ENCODE data around the gene ADGRF3. TPM values are rescaled to one million over a fixed set of nuclear protein-coding genes. Genes with fewer than 3 reads are reported as not detected.
A peak's percentile ranks its signal among the peaks of the same experiment; 100 is the strongest.

ADGRF3 gene
- 0.10 and 0.31 TPM in 2 replicates for polyA plus RNA-seq (2012; rRNA removed)
- polyA plus RNA-seq (2012; cell fraction: cytosol; rRNA removed): 0.03 and 0.04 TPM in 2 replicates
- 0.69 and 1.8 TPM in 2 replicates for polyA plus RNA-seq (2012; cell fraction: nucleus; rRNA removed)

- Histone ChIP-seq H3K9me3 (no peaks in the 10 kb centered on the region), H3K79me2 (ENCODE audit: insufficient read depth) (peaks cover 74% of the 10 kb centered on the region), H3K27me3 (ENCODE audit: insufficient read depth) (no peaks in the 10 kb centered on the region), H3K4me2 (peak within 1 kb of the TSS; percentile 89), H3K9me2 (no peaks in the 10 kb centered on the region), H3K4me3 (ENCODE audit: low read depth in 2 of 2, low read length in 1 of 2) (peak within 1 kb of the TSS; percentile 90 to 95), H3K27ac (ENCODE audit: low read depth in 2 of 2, low read length in 1 of 2) (peak within 1 kb of the TSS; percentile 87 to 95), H3K9ac (peak within 1 kb of the TSS; percentile 80), H4K20me1 (ENCODE audit: insufficient read depth) (no peaks in the 10 kb centered on the region; the same call in 1 of the 2 replicates), H3F3A (replicated peaks; ENCODE audit: insufficient read depth) (peaks cover 15% of the 10 kb centered on the region), H3K4me1 (ENCODE audit: control insufficient read depth in 1 of 2, insufficient read depth in 2 of 2, low read depth in 1 of 2, low read length in 1 of 2) (peaks cover 10 to 23% of the 10 kb centered on the region in 2 experiments; a peak in 3 of 4 replicates), H3K36me3 (replicated peaks in 1 of 2; ENCODE audit: control insufficient read depth in 1 of 2, insufficient read depth in 2 of 2, low read length in 1 of 2) (no peaks in the 10 kb centered on the region), H2AFZ (ENCODE audit: low read depth) (peak within 1 kb of the TSS; percentile 80)
- TF ChIP-seq TAF1 (IDR thresholded peaks at IDR 0.05; ENCODE audit: borderline replicate concordance, low read depth, low read length) (peak; percentile 29; the same call in 1 of the 2 replicates), MXI1 (IDR thresholded peaks at IDR 0.05; ENCODE audit: low read depth, low read length) (peak; percentile 39; the same call in 1 of the 2 replicates), CHD2 (IDR thresholded peaks at IDR 0.05; ENCODE audit: low read length, partially characterized antibody) (peak; percentile 11), MEF2A (IDR thresholded peaks at IDR 0.05; ENCODE audit: borderline replicate concordance, low read depth) (no peak)
- CTCF ChIA-PET: interaction anchor here (0.7 to 2.5 kb wide), 8 partner anchors 10 to 400 kb away, joined by 3 to 16 read pairs (median 4); no protein-coding TSS in a partner anchor
- POLR2A ChIA-PET: interaction anchor here (0.9 to 1.0 kb wide), 2 partner anchors 49 to 51 kb away, joined by 3 to 4 read pairs; no protein-coding TSS in a partner anchor
- DNase-seq: peak; percentile 70
- WGBS (ENCODE audit: low lambda C conversion rate): under 1% methylated on average over 28 of the region's 28 CpGs
Observed at GRCh38 chr2:26346454-26347053, at the start of gene ADGRF3. Gene ADGRF3, minus strand, starts transcription at chr2:26346789. Its CDS starts 555 bp downstream, at chr2:26346234.

- Histone ChIP-seq H3K9ac (no peak overlapping the region), H3F3A (replicated peaks; ENCODE audit: insufficient read depth) (peaks cover 7% of the 10 kb centered on the region), H4K20me1 (ENCODE audit: insufficient read depth) (no peaks in the 10 kb centered on the region), H2AFZ (ENCODE audit: low read depth) (no peak overlapping the region), H3K79me2 (ENCODE audit: insufficient read depth) (no peaks in the 10 kb centered on the region), H3K9me2 (no peaks in the 10 kb centered on the region), H3K27me3 (ENCODE audit: insufficient read depth) (no peaks in the 10 kb centered on the region), H3K27ac (ENCODE audit: low read depth in 2 of 2, low read length in 1 of 2) (peak overlapping the region in 1 of 2 experiments; percentile 99; a peak in 2 of 4 replicates), H3K4me1 (ENCODE audit: control insufficient read depth in 1 of 2, insufficient read depth in 2 of 2, low read depth in 1 of 2, low read length in 1 of 2) (peaks cover 0 to 35% of the 10 kb centered on the region in 2 experiments; a peak in 2 of 4 replicates), H3K4me2 (no peak overlapping the region), H3K4me3 (ENCODE audit: low read depth in 2 of 2, low read length in 1 of 2) (no peak overlapping the region), H3K36me3 (replicated peaks in 1 of 2; ENCODE audit: control insufficient read depth in 1 of 2, insufficient read depth in 2 of 2, low read length in 1 of 2) (peaks cover 9 to 30% of the 10 kb centered on the region in 2 experiments), H3K9me3 (no peaks in the 10 kb centered on the region)
- DNase-seq: peak; percentile 72
- 58% methylated on average over 4 of the region's 4 CpGs for WGBS (ENCODE audit: low lambda C conversion rate)
- CTCF ChIA-PET: interaction anchor here (0.7 to 2.9 kb wide), 16 partner anchors 11 to 220 kb away, joined by 3 to 17 read pairs (median 4); partner anchors contain the start of gene OTOF
- POLR2A ChIA-PET: interaction anchor here (0.8 to 1.1 kb wide), 2 partner anchors 10 to 49 kb away, joined by 3 read pairs; partner anchors contain the start of gene ADGRF3
- no peak for TF ChIP-seq TCF12 (IDR thresholded peaks at IDR 0.05)
- TF ChIP-seq TEAD4 (IDR thresholded peaks at IDR 0.05; ENCODE audit: borderline replicate concordance, insufficient read depth): no peak
- no peak for TF ChIP-seq MAX (IDR thresholded peaks at IDR 0.05; ENCODE audit: low read depth)
- no peak for TF ChIP-seq FOXM1 (IDR thresholded peaks at IDR 0.05; ENCODE audit: low read depth)
- TF ChIP-seq IRF3 (IDR thresholded peaks at IDR 0.05; ENCODE audit: low read depth, low read length): no peak
- TF ChIP-seq MXI1 (IDR thresholded peaks at IDR 0.05; ENCODE audit: low read depth, low read length): peak; percentile 53
- TF ChIP-seq FOXJ3 (CRISPR knock-in tag; IDR thresholded peaks at IDR 0.05): peak; percentile 66
- TF ChIP-seq EP300 (IDR thresholded peaks at IDR 0.05; ENCODE audit: borderline replicate concordance in 1 of 2, low read depth in 1 of 2, low read length in 1 of 2): peak in 1 of 2 experiments; percentile 78; a peak in 2 of 4 replicates
- TF ChIP-seq SMC3 (IDR thresholded peaks at IDR 0.05; ENCODE audit: low read depth, low read length): peak; percentile 38; the same call in 1 of the 2 replicates
- no peak for TF ChIP-seq REST (IDR thresholded peaks at IDR 0.05; ENCODE audit: low read depth, low read length)
- no peak for TF ChIP-seq TAF1 (IDR thresholded peaks at IDR 0.05; ENCODE audit: borderline replicate concordance, low read depth, low read length)
- no peak for TF ChIP-seq USF1 (IDR thresholded peaks at IDR 0.05; ENCODE audit: borderline replicate concordance, low read depth)
- peak; percentile 55 for TF ChIP-seq GATA2 (CRISPR knock-in tag; IDR thresholded peaks at IDR 0.05)
- no peak for TF ChIP-seq CHD2 (IDR thresholded peaks at IDR 0.05; ENCODE audit: low read length, partially characterized antibody)
- no peak for TF ChIP-seq NFIC (IDR thresholded peaks at IDR 0.05; ENCODE audit: borderline replicate concordance)
- no peak for TF ChIP-seq FOSL2 (IDR thresholded peaks at IDR 0.05; ENCODE audit: borderline replicate concordance, low read depth)
- TF ChIP-seq RAD21 (IDR thresholded peaks at IDR 0.05; ENCODE audit: low read length): peak; percentile 57
Observed at GRCh38 chr2:26395394-26395793, 48.8 kb upstream of the ADGRF3 start.

Measured in SK-N-SH (cell line).